Hepatocyte (in vitro differentiated cells): ENCODE measurements around the gene EPHA6. TPM values are rescaled to one million over a fixed set of nuclear protein-coding genes. Genes with fewer than 3 reads are reported as not detected.

Experiments used
- DNase-seq: peaks from one replicate; pipeline ENCODE4 v3.0.0-alpha.2; 2016; ENCODE audit warnings: low spot score
- H2AFZ ChIP-seq: fragments of 200-600 bp; sonication (generic); 2 replicates; pipeline ENCODE4 v1.6.0; 2016; ENCODE audit warnings: antibody characterized with exemption, mild to moderate bottlenecking
- H3K27ac ChIP-seq: fragments of 200-600 bp; sonication (generic); 2 replicates; pipeline ENCODE4 v1.5.1; 2016; ENCODE audit warnings: mild to moderate bottlenecking
- H3K27me3 ChIP-seq: fragments of 200-600 bp; sonication (generic); 2 replicates; pipeline ENCODE4 v1.6.1; 2016
- H3K36me3 ChIP-seq: fragments of 200-600 bp; sonication (generic); replicated peaks from 2 replicates; pipeline ENCODE4 v1.5.1; 2016; ENCODE audit warnings: low read depth; ENCODE audit not compliant: insufficient read depth
- H3K4me1 ChIP-seq: fragments of 200-600 bp; sonication (generic); 2 replicates; pipeline ENCODE4 v1.5.1; 2016; ENCODE audit warnings: mild to moderate bottlenecking, moderate library complexity; ENCODE audit not compliant: insufficient read depth
- H3K4me2 ChIP-seq: fragments of 200-600 bp; sonication (generic); 2 replicates; pipeline ENCODE4 v1.6.0; 2016
- H3K4me3 ChIP-seq: fragments of 200-600 bp; sonication (generic); 2 replicates; pipeline ENCODE4 v1.5.1; 2016; ENCODE audit warnings: mild to moderate bottlenecking
- H3K79me2 ChIP-seq: fragments of 200-600 bp; sonication (generic); 2 replicates; pipeline ENCODE4 v1.6.0; 2017; ENCODE audit warnings: mild to moderate bottlenecking
- H3K9me2 ChIP-seq: fragments of 200-600 bp; sonication (generic); replicated peaks from 2 replicates; pipeline ENCODE4 v1.6.0; 2017; ENCODE audit warnings: mild to moderate bottlenecking; ENCODE audit not compliant: insufficient read depth
- H3K9me3 ChIP-seq: fragments of 200-600 bp; sonication (generic); 2 replicates; pipeline ENCODE4 v1.5.1; 2016; ENCODE audit warnings: low read depth, mild to moderate bottlenecking
- H4K20me1 ChIP-seq: fragments of 200-600 bp; sonication (generic); 2 replicates; pipeline ENCODE4 v1.6.0; 2016; ENCODE audit warnings: mild to moderate bottlenecking; ENCODE audit not compliant: insufficient read depth, poor library complexity, severe bottlenecking
- CTCF ChIP-seq: fragments of 200-600 bp; sonication (generic); IDR thresholded peaks from 2 replicates; pipeline ENCODE4 v1.5.1; 2016; ENCODE audit warnings: antibody characterized with exemption, mild to moderate bottlenecking; ENCODE audit not compliant: poor library complexity
- EZH2 ChIP-seq: fragments of 200-600 bp; sonication (generic); IDR thresholded peaks from 2 replicates; pipeline ENCODE4 v1.6.1; 2016; ENCODE audit warnings: antibody characterized with exemption, mild to moderate bottlenecking, borderline replicate concordance
- EZH2phosphoT487 ChIP-seq: fragments of 200-600 bp; sonication (generic); IDR thresholded peaks from one replicate; pipeline ENCODE4 v1.6.1; 2018; ENCODE audit warnings: antibody characterized with exemption, mild to moderate bottlenecking, low read depth, moderate library complexity; ENCODE audit not compliant: unreplicated experiment, severe bottlenecking
- WGBS: methylation state at CpG from one replicate; pipeline ENCODE4 v1.1.6; 2016; ENCODE audit warnings: low lambda C conversion rate; ENCODE audit errors: missing lambda C conversion rate; 5-methylcytosine and 5-hydroxymethylcytosine counted together
- polyA plus RNA-seq: library from polyadenylated mRNA; unstranded; fragments of >200 nt; fragmentation: Nextera tagmentation; extraction: Ambion mirVana; gene quantifications from 2 replicates; pipeline ENCODE4 v1.2.1, GENCODE V29; 2016
- total RNA-seq: library from RNA; depleted of rRNA; stranded (reverse); fragments of >200 nt; gene quantifications from 2 replicates; pipeline ENCODE4 v1.2.3, GENCODE V29; 2014

EPHA6 gene
- total and polyA plus RNA-seq, 2 experiments from 2014 or later, result 3.4 to 16.7 TPM

- no peaks in the 10 kb centered on the region for H4K20me1 ChIP-seq
- WGBS, result 100% methylated on average over 1 of the region's 1 CpG
- H3K4me3 ChIP-seq, result no peak overlapping the region
- no peak overlapping the region for H3K4me2 ChIP-seq
- H2AFZ ChIP-seq, result no peak overlapping the region
- H3K27me3 ChIP-seq, result no peaks in the 10 kb centered on the region
- no peaks in the 10 kb centered on the region for H3K79me2 ChIP-seq
- no peaks in the 10 kb centered on the region for H3K4me1 ChIP-seq
- H3K27ac ChIP-seq, result no peak overlapping the region
- H3K36me3 ChIP-seq, result no peaks in the 10 kb centered on the region
- no peak for DNase-seq
- H3K9me3 ChIP-seq, result no peaks in the 10 kb centered on the region
- H3K9me2 ChIP-seq, result no peaks in the 10 kb centered on the region
- TF ChIP-seq EZH2phosphoT487 (no peak), CTCF (no peak), EZH2 (no peak)
These were observed 880.5 kb downstream of the EPHA6 start for GRCh38 chr3:97694876-97695275.

- Histone ChIP-seq H2AFZ (no peak overlapping the region), H3K4me1 (no peaks in the 10 kb centered on the region), H4K20me1 (no peaks in the 10 kb centered on the region), H3K4me3 (no peak overlapping the region), H3K9me3 (no peaks in the 10 kb centered on the region), H3K27ac (no peak overlapping the region), H3K36me3 (no peaks in the 10 kb centered on the region), H3K4me2 (no peak overlapping the region), H3K79me2 (no peaks in the 10 kb centered on the region), H3K9me2 (no peaks in the 10 kb centered on the region), H3K27me3 (no peaks in the 10 kb centered on the region)
- no peak for DNase-seq
- TF ChIP-seq EZH2 (no peak), CTCF (no peak)
- 77% methylated on average over 5 of the region's 5 CpGs for WGBS
These were observed 884.3 kb downstream of the EPHA6 start for GRCh38 chr3:97698691-97699090.

GRCh38 chr3:97699889-97700288 is 885.5 kb downstream of the EPHA6 start:
- H3K9me3 ChIP-seq, result no peaks in the 10 kb centered on the region
- H4K20me1 ChIP-seq, result no peaks in the 10 kb centered on the region
- H3K27me3 ChIP-seq, result no peaks in the 10 kb centered on the region
- no peaks in the 10 kb centered on the region for H3K4me1 ChIP-seq
- H3K4me2 ChIP-seq, result no peak overlapping the region
- no peak overlapping the region for H3K4me3 ChIP-seq
- H3K79me2 ChIP-seq, result no peaks in the 10 kb centered on the region
- no peak overlapping the region for H2AFZ ChIP-seq
- no peak for DNase-seq
- no peak for TF ChIP-seq EZH2
- no peak for TF ChIP-seq EZH2phosphoT487
- no peak for TF ChIP-seq CTCF
- H3K9me2 ChIP-seq, result no peaks in the 10 kb centered on the region
- H3K27ac ChIP-seq, result no peak overlapping the region
- 95% methylated on average over 2 of the region's 2 CpGs for WGBS
- no peaks in the 10 kb centered on the region for H3K36me3 ChIP-seq

GRCh38 chr3:97705764-97706163 is 891.4 kb downstream of the EPHA6 start:
- Histone ChIP-seq H3K4me3 (no peak overlapping the region), H3K4me2 (no peak overlapping the region), H3K9me3 (no peaks in the 10 kb centered on the region), H3K79me2 (no peaks in the 10 kb centered on the region), H2AFZ (no peak overlapping the region), H3K27ac (no peak overlapping the region), H4K20me1 (no peaks in the 10 kb centered on the region), H3K36me3 (no peaks in the 10 kb centered on the region), H3K4me1 (no peaks in the 10 kb centered on the region), H3K27me3 (no peaks in the 10 kb centered on the region), H3K9me2 (no peaks in the 10 kb centered on the region)
- TF ChIP-seq EZH2phosphoT487 (no peak), EZH2 (no peak), CTCF (no peak)
- no peak for DNase-seq
- 91% methylated on average over 2 of the region's 2 CpGs for WGBS
